HepG2 (cell line): ENCODE data around the gene ARHGAP32. TPM values are rescaled to one million over a fixed set of nuclear protein-coding genes. Genes with fewer than 3 reads are reported as not detected.
A peak's percentile ranks its signal among the peaks of the same experiment; 100 is the strongest.

Experiments used
- ATAC-seq: fragments of 200-7000 bp; cut with Tn5 transposase; 3 replicates; pipeline ENCODE4 v1.9.1; 2020; ENCODE audit warnings: mild to moderate bottlenecking, moderate library complexity
- BruUV-seq: library from RNA; stranded (reverse); fragments of 400-500 nt; replicated peaks from 2 replicates; lab custom pipeline; 2021; lab: Mats Ljungman, UMichigan
- CTCF ChIA-PET: fragments of 300-600 bp; formaldehyde crosslinking; extraction: SDS; loops from one replicate; lab custom pipeline; 2021; ENCODE audit warnings: low total read pairs, inconsistent platforms, low intra/inter-chr PET ratio; lab: Yijun Ruan, JAX
- POLR2A ChIA-PET: fragments of 350-600 bp; sonication (Branson Sonifier 250); formaldehyde crosslinking; loops from one replicate; lab custom pipeline; 2020; ENCODE audit warnings: antibody characterized with exemption, inconsistent platforms; lab: Yijun Ruan, JAX
- DNase-seq: peaks from one replicate; pipeline ENCODE4 v3.0.0-alpha.2; 2015; ENCODE audit warnings: low spot score
- FAIRE-seq: peaks from 3 replicates; lab custom pipeline; 2011; peaks lifted over from hg19 to GRCh38; lab: Jason Lieb, UNC
- H2AFZ ChIP-seq: one replicate; pipeline ENCODE4 v1.6.1; 2011; ENCODE audit warnings: low read length, inconsistent platforms
- H3K27ac ChIP-seq: fragments of 300-600 bp; 3 replicates; pipeline ENCODE4 v1.8.0; 2011; ENCODE audit warnings: mixed run types, mild to moderate bottlenecking, mixed read lengths, low read length, inconsistent platforms; ENCODE audit not compliant: insufficient read depth; ENCODE audit errors: extremely low read length
- H3K27me3 ChIP-seq, 2 experiments: fragments of 200-600 bp in 1 of 2; 2 replicates in 1 of 2; 3 replicates in 1 of 2; pipeline versions ENCODE4 v1.6.0 to v1.8.0; 2011; ENCODE audit warnings: low read length in 2 of 2, mild to moderate bottlenecking in 2 of 2, moderate library complexity in 2 of 2, inconsistent platforms in 1 of 2; ENCODE audit not compliant: insufficient read depth in 2 of 2, control insufficient read depth in 1 of 2
- H3K36me3 ChIP-seq, 2 experiments: fragments of 200-600 bp in 1 of 2; replicated peaks in 1 of 2; 2 replicates in 1 of 2; 3 replicates in 1 of 2; pipeline versions ENCODE4 v1.5.1 to v1.8.0; 2011; ENCODE audit warnings: low read length in 2 of 2, inconsistent platforms in 1 of 2; ENCODE audit not compliant: insufficient read depth in 2 of 2, control insufficient read depth in 1 of 2
- H3K4me1 ChIP-seq: 2 replicates; pipeline ENCODE4 v1.5.1; 2012; ENCODE audit warnings: low read length, inconsistent platforms; ENCODE audit not compliant: insufficient read depth
- H3K4me2 ChIP-seq: 2 replicates; pipeline ENCODE4 v1.6.0; 2011; ENCODE audit warnings: low read depth, low read length, inconsistent platforms
- H3K4me3 ChIP-seq, 3 experiments: fragments of 200-600 bp in 1 of 3; sonication (generic), shearing (Covaris generic) in 1 of 3; replicated peaks in 1 of 3; 2 replicates each; pipeline ENCODE4 v1.5.1; 2011 to 2016; ENCODE audit warnings: low read length in 3 of 3, inconsistent platforms in 2 of 3, low read depth in 2 of 3, mild to moderate bottlenecking in 2 of 3, control low read depth in 1 of 3, mixed read lengths in 1 of 3; ENCODE audit not compliant: insufficient read depth in 1 of 3
- H3K79me2 ChIP-seq: one replicate; pipeline ENCODE4 v1.6.1; 2011; ENCODE audit warnings: low read length, inconsistent platforms; ENCODE audit not compliant: insufficient read depth
- H3K9ac ChIP-seq: 2 replicates; pipeline ENCODE4 v1.6.0; 2011; ENCODE audit warnings: mild to moderate bottlenecking, low read depth, low read length, inconsistent platforms; ENCODE audit not compliant: insufficient read depth
- H3K9me3 ChIP-seq: 2 replicates; pipeline ENCODE4 v1.5.1; 2012; ENCODE audit warnings: mild to moderate bottlenecking, low read length
- H4K20me1 ChIP-seq: 2 replicates; pipeline ENCODE4 v1.6.0; 2011; ENCODE audit warnings: inconsistent platforms, mild to moderate bottlenecking, low read length, moderate library complexity; ENCODE audit not compliant: insufficient read depth
- BRD4 ChIP-seq: sonication (generic); formaldehyde crosslinking; IDR thresholded peaks from 2 replicates; pipeline ENCODE4 v1.4.0; 2020; ENCODE audit warnings: missing genetic modification reagents
- CEBPB ChIP-seq: IDR thresholded peaks from 2 replicates; pipeline ENCODE4 v1.6.1; 2011; ENCODE audit warnings: low read depth, low read length, improper control_type of control experiment, borderline replicate concordance
- CEBPG ChIP-seq: IDR thresholded peaks from 2 replicates; pipeline ENCODE4 v1.6.1; 2016
- GABPA ChIP-seq, 2 experiments: IDR thresholded peaks; 2 replicates each; pipeline ENCODE4 v1.6.1; 2011 to 2016; ENCODE audit warnings: low read depth in 2 of 2, low read length in 1 of 2, missing biosample characterization in 1 of 2, missing genetic modification characterization in 1 of 2
- GABPB1 ChIP-seq: IDR thresholded peaks from 2 replicates; pipeline ENCODE4 v1.6.1; 2016; ENCODE audit warnings: mild to moderate bottlenecking, missing genetic modification reagents, moderate library complexity, missing compliant biosample characterization
- KDM4B ChIP-seq: sonication (generic); formaldehyde crosslinking; IDR thresholded peaks from 2 replicates; pipeline ENCODE4 v1.4.0; 2020; ENCODE audit warnings: missing genetic modification reagents
- SP5 ChIP-seq: IDR thresholded peaks from 2 replicates; pipeline ENCODE4 v1.6.1; 2016; ENCODE audit warnings: low read depth, borderline replicate concordance
- ZBTB20 ChIP-seq: sonication (generic); formaldehyde crosslinking; IDR thresholded peaks from 2 replicates; pipeline ENCODE4 v1.8.1; 2023; ENCODE audit warnings: missing genetic modification reagents, low read depth, mild to moderate bottlenecking, borderline replicate concordance
- ZFY ChIP-seq: sonication (generic); formaldehyde crosslinking; IDR thresholded peaks from 2 replicates; pipeline ENCODE4 v1.4.0; 2020; ENCODE audit warnings: missing genetic modification reagents
- ZNF292 ChIP-seq: sonication (generic); formaldehyde crosslinking; IDR thresholded peaks from 2 replicates; pipeline ENCODE4 v1.8.1; 2022; ENCODE audit warnings: mild to moderate bottlenecking, low read depth, missing genetic modification reagents, borderline replicate concordance
- ZNF441 ChIP-seq: sonication (generic); formaldehyde crosslinking; IDR thresholded peaks from 2 replicates; pipeline ENCODE4 v1.7.0; 2021; ENCODE audit warnings: missing genetic modification reagents, borderline replicate concordance
- ZNF776 ChIP-seq: sonication (generic); formaldehyde crosslinking; IDR thresholded peaks from 2 replicates; pipeline ENCODE4 v1.4.0; 2020; ENCODE audit warnings: mild to moderate bottlenecking, missing genetic modification reagents
- ZNF782 ChIP-seq: sonication (generic); formaldehyde crosslinking; IDR thresholded peaks from 2 replicates; pipeline ENCODE4 v1.4.0; 2020; ENCODE audit warnings: missing genetic modification reagents, mild to moderate bottlenecking, borderline replicate concordance
- WGBS: methylation state at CpG from one replicate; pipeline ENCODE4 v1.1.6; 2017; ENCODE audit warnings: low lambda C conversion rate; 5-methylcytosine and 5-hydroxymethylcytosine counted together
- in situ Hi-C: cut with HindIII; loops from 2 replicates; pipeline ENCODE4 v1.10.0; 2017; ENCODE audit warnings: low pct_unique_long_range_greater_than_20kb; ENCODE audit not compliant: extremely low pct_ligation_motif_present
- intact Hi-C: fragments of 100-400 bp; cut with micrococcal nuclease; formaldehyde crosslinking; loops from one replicate; pipeline ENCODE4 v1.10.0; 2022; ENCODE audit not compliant: unreplicated experiment
- polyA plus RNA-seq, 8 experiments: library from polyadenylated mRNA; depleted of rRNA in 3 of 8; stranded (reverse) in 7 of 8; unstranded in 1 of 8; fragments of >200 nt; fragmentation: Illumina TruSeq in 4 of 8; extraction: Trizol in 4 of 8; gene quantifications; 2 replicates each; pipeline versions ENCODE4 v1.2.1 to v1.2.3, GENCODE V29; 2011 to 2016; ENCODE audit warnings: low read depth in 4 of 8, missing spikeins in 1 of 8, mixed read lengths in 1 of 8; ENCODE audit not compliant: insufficient read depth in 1 of 8
- total RNA-seq, 5 experiments: library from RNA; depleted of rRNA; stranded (reverse); fragments of >200 nt; fragmentation: Illumina TruSeq; extraction: Trizol; gene quantifications; 2 replicates each; pipeline ENCODE4 v1.2.3, GENCODE V29; 2016; ENCODE audit warnings: low read depth in 1 of 5
- TF ChIP-seq, protein P1 (sequence below): sonication (generic); formaldehyde crosslinking; IDR thresholded peaks from 2 replicates; pipeline ENCODE4 v1.4.0; 2020; ENCODE audit warnings: missing genetic modification reagents
- TF ChIP-seq, protein P2 (sequence below), 2 experiments: fragments of 450-650 bp in 1 of 2; sonication (generic) in 1 of 2; formaldehyde crosslinking; IDR thresholded peaks; 2 replicates each; pipeline versions ENCODE4 v1.5.0 to v1.8.0; 2020 to 2022; ENCODE audit warnings: mild to moderate bottlenecking in 1 of 2, missing genetic modification reagents in 1 of 2
- TF ChIP-seq, protein P3 (sequence below): sonication (generic); formaldehyde crosslinking; conservative IDR thresholded peaks from 2 replicates; pipeline ENCODE4 v1.4.0; 2020; ENCODE audit warnings: missing genetic modification reagents

ARHGAP32 gene
- total and polyA plus RNA-seq, 2 of the 13 experiments (the other 11 are each of a cell fraction or from before 2014, with no cell fraction given), result 6.3 to 8.2 TPM

DNA sequence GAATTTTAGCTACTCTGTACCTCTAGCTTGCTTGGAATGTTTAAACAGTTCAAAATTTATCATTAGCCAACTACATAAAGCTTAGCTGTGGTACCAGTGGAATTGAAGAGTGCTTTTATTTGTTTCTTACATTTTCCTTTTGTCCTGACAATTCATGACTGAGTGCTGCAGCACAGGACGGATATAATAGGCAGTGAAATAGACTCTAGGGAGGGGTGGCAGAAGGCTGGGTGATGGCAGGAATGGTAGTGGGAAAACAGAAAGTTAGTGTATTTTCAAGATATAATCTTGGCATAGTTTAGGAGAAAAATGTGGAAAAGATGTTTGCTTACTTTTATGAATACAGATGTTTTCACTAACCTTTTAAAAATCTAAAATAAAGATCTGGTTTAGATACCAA lies 31.1 kb upstream of the ARHGAP32 start:
- ChIA-PET CTCF (no interaction called here), POLR2A (no interaction called here)
- intact Hi-C loops (no loop called here), in situ Hi-C loops (no loop called here)
- no TSS peak for BruUV-seq
- H3K4me3 ChIP-seq, result no peak overlapping the region
- H2AFZ ChIP-seq, result no peak overlapping the region
- H3K9me3 ChIP-seq, result peaks cover 13% of the 10 kb centered on the region
- no peak for ATAC-seq
- no peak for DNase-seq
- no peak overlapping the region for H3K4me2 ChIP-seq
- 93% methylated on average over 1 of the region's 1 CpG for WGBS
- no peak for TF ChIP-seq KDM4B (CRISPR knock-in tag)
- TF ChIP-seq, protein P1, sequence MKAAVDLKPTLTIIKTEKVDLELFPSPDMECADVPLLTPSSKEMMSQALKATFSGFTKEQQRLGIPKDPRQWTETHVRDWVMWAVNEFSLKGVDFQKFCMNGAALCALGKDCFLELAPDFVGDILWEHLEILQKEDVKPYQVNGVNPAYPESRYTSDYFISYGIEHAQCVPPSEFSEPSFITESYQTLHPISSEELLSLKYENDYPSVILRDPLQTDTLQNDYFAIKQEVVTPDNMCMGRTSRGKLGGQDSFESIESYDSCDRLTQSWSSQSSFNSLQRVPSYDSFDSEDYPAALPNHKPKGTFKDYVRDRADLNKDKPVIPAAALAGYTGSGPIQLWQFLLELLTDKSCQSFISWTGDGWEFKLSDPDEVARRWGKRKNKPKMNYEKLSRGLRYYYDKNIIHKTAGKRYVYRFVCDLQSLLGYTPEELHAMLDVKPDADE (CRISPR knock-in tag), result no peak
- TF ChIP-seq ZFY (CRISPR knock-in tag), result no peak
- TF ChIP-seq SP5 (CRISPR knock-in tag), result no peak
- TF ChIP-seq BRD4, result no peak
- no peak for TF ChIP-seq ZNF441 (CRISPR knock-in tag)
- TF ChIP-seq ZNF292 (CRISPR knock-in tag), result no peak
- TF ChIP-seq ZBTB20 (CRISPR knock-in tag), result no peak
- H3K79me2 ChIP-seq, result peaks cover 29% of the 10 kb centered on the region
- no peaks in the 10 kb centered on the region for H3K27me3 ChIP-seq
- no peak overlapping the region for H3K27ac ChIP-seq
- no peaks in the 10 kb centered on the region for H4K20me1 ChIP-seq
- no peak for FAIRE-seq
- no peaks in the 10 kb centered on the region; a peak in 1 of 5 replicates for H3K36me3 ChIP-seq
- no peak overlapping the region for H3K9ac ChIP-seq
- H3K4me1 ChIP-seq, result peaks cover 23% of the 10 kb centered on the region

DNA sequence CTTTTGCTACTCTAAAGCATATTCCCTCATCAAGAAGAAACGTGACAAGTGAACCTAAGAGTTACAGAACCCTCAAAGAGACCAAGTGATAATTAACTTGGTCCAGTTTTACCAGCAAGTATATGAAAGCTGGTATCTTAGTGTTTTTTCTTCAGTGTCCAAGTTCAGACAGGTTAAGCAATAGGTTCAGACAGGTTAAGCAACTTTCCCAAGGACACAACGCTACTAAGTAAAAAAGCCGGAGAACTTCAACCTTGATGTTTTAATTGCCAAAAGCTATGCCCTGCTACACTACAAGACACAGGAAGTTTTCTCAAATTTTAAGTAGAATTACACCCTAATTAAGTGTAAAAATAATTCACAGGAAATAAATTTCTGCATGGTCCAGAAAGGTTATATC lies 30.0 kb upstream of the ARHGAP32 start:
- intact Hi-C loops, result no loop called here
- no peak overlapping the region for H3K9ac ChIP-seq
- no peak overlapping the region for H2AFZ ChIP-seq
- POLR2A ChIA-PET, result no interaction called here
- FAIRE-seq (no peak), ATAC-seq (no peak)
- no peak overlapping the region for H3K4me2 ChIP-seq
- H3K36me3 ChIP-seq, result no peaks in the 10 kb centered on the region; a peak in 1 of 5 replicates
- no peaks in the 10 kb centered on the region for H4K20me1 ChIP-seq
- WGBS, result 73% methylated on average over 3 of the region's 3 CpGs
- TF ChIP-seq ZNF776 (CRISPR knock-in tag) (no peak), ZNF292 (CRISPR knock-in tag) (no peak), CEBPB (peak; percentile 76; the same call in 1 of the 2 replicates), GABPA (IDR thresholded peaks at IDR 0.05; ENCODE audit: low read depth, low read length) (no peak), GABPA (CRISPR knock-in tag; IDR thresholded peaks at IDR 0.05; ENCODE audit: low read depth) (no peak), GABPB1 (CRISPR knock-in tag) (no peak), CEBPG (CRISPR knock-in tag) (0 out of 2 replicates have a peak, but pooled peaks have one; percentile 23), ZNF782 (CRISPR knock-in tag) (no peak)
- TF ChIP-seq, protein P2, sequence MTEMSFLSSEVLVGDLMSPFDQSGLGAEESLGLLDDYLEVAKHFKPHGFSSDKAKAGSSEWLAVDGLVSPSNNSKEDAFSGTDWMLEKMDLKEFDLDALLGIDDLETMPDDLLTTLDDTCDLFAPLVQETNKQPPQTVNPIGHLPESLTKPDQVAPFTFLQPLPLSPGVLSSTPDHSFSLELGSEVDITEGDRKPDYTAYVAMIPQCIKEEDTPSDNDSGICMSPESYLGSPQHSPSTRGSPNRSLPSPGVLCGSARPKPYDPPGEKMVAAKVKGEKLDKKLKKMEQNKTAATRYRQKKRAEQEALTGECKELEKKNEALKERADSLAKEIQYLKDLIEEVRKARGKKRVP (CRISPR knock-in tag; IDR thresholded peaks at IDR 0.05), result no peak
- TF ChIP-seq, protein P3, sequence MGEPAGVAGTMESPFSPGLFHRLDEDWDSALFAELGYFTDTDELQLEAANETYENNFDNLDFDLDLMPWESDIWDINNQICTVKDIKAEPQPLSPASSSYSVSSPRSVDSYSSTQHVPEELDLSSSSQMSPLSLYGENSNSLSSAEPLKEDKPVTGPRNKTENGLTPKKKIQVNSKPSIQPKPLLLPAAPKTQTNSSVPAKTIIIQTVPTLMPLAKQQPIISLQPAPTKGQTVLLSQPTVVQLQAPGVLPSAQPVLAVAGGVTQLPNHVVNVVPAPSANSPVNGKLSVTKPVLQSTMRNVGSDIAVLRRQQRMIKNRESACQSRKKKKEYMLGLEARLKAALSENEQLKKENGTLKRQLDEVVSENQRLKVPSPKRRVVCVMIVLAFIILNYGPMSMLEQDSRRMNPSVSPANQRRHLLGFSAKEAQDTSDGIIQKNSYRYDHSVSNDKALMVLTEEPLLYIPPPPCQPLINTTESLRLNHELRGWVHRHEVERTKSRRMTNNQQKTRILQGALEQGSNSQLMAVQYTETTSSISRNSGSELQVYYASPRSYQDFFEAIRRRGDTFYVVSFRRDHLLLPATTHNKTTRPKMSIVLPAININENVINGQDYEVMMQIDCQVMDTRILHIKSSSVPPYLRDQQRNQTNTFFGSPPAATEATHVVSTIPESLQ (CRISPR knock-in tag), result no peak
- TF ChIP-seq, all 625 proteins: peak for 2
- no peak for DNase-seq
- Histone ChIP-seq H3K4me3 (no peak overlapping the region), H3K9me3 (peaks cover 13% of the 10 kb centered on the region), H3K4me1 (peaks cover 23% of the 10 kb centered on the region), H3K27me3 (no peaks in the 10 kb centered on the region), H3K79me2 (peaks cover 27% of the 10 kb centered on the region), H3K27ac (no peak overlapping the region)
- CTCF ChIA-PET, result no interaction called here
- BruUV-seq, result no TSS peak
- in situ Hi-C loops, result no loop called here
